Body of pancreas (tissue), 4 donors: ENCODE results near the gene JMJD4. TPM values are rescaled to one million over a fixed set of nuclear protein-coding genes. Genes with fewer than 3 reads are reported as not detected.
"Not testable (repeated sequence)": the region's sequence is repeated elsewhere in the genome, so short reads cannot be mapped to it uniquely, and the experiment has no call there.

Experiments
- ATAC-seq: fragments of 150-250 bp; one replicate; pipeline ENCODE4 v1.9.1; 2016
- DNase-seq, 4 donors: peaks; one replicate each; pipeline ENCODE4 v3.0.0-alpha.2; 2019
- H3K27ac ChIP-seq, 4 donors: fragments of 200-600 bp; sonication (generic); 1 replicate in 3 of 4; 2 replicates in 1 of 4; pipeline versions ENCODE4 v1.5.1 to v1.6.1; 2016 to 2019; ENCODE audit warnings: mild to moderate bottlenecking in 1 of 4, mixed read lengths in 1 of 4, moderate library complexity in 1 of 4
- H3K27me3 ChIP-seq, 2 donors: fragments of 200-600 bp; sonication (generic); one replicate each; pipeline ENCODE4 v1.6.0; 2016; ENCODE audit warnings: mild to moderate bottlenecking in 1 of 2
- H3K36me3 ChIP-seq, 2 donors: fragments of 200-600 bp; sonication (generic); replicated peaks in 1 of 2; 2 replicates each; pipeline ENCODE4 v1.5.1; 2016; ENCODE audit warnings: low read depth in 2 of 2; ENCODE audit not compliant: insufficient read depth in 1 of 2
- H3K4me1 ChIP-seq: fragments of 200-600 bp; sonication (generic); one replicate; pipeline ENCODE4 v1.6.0; 2016
- H3K4me3 ChIP-seq, 2 donors: fragments of 200-600 bp; sonication (generic); 1 replicate in 1 of 2; 2 replicates in 1 of 2; pipeline ENCODE4 v1.5.1; 2016 to 2019
- H3K9me3 ChIP-seq, 3 donors: fragments of 200-600 bp; sonication (generic); 1 replicate in 2 of 3; 2 replicates in 1 of 3; pipeline ENCODE4 v1.5.1; 2016
- CTCF ChIP-seq, 7 experiments: fragments of 450-650 bp in 4 of 7; fragments of 200-600 bp in 3 of 7; sonication (generic) in 3 of 7; IDR thresholded peaks; one replicate each; pipeline ENCODE4 v1.5.1; 2016 to 2019; ENCODE audit warnings: antibody characterized with exemption in 7 of 7
- POLR2A ChIP-seq, 3 donors: fragments of 450-650 bp; IDR thresholded peaks; one replicate each; pipeline ENCODE4 v1.6.1; 2016; ENCODE audit warnings: antibody characterized with exemption in 3 of 3, mild to moderate bottlenecking in 2 of 3
- WGBS, 2 donors: methylation state at CpG; one replicate each; pipeline ENCODE4 v1.1.5; 2017; 5-methylcytosine and 5-hydroxymethylcytosine counted together
- intact Hi-C: fragments of 100-400 bp; cut with DNase I; formaldehyde crosslinking; loops from one replicate; pipeline ENCODE4 v1.15.1; 2023
- total RNA-seq, 2 donors: library from RNA; depleted of rRNA; stranded (reverse); fragments of >200 nt; gene quantifications; one replicate each; pipeline ENCODE4 v1.1.0, GENCODE V29; 2016

The JMJD4 gene
- total RNA-seq, 2 donors from 2014 or later: 13.2 to 15.3 TPM

GRCh38 chr1:227709451-227709850 is 25.7 kb downstream of the JMJD4 start:
- no peak for ATAC-seq
- no peak overlapping the region for H3K4me3 ChIP-seq
- TF ChIP-seq POLR2A (IDR thresholded peaks at IDR 0.05) (no peak), CTCF (IDR thresholded peaks at IDR 0.05) (no peak)
- WGBS, 2 donors: 50 to 67% methylated on average over 1 of the region's 1 CpG
- no peaks in the 10 kb centered on the region for H3K27me3 ChIP-seq
- no peak overlapping the region for H3K27ac ChIP-seq
- DNase-seq: no peak
- intact Hi-C loops: no loop called here
- H3K4me1 ChIP-seq: no peaks in the 10 kb centered on the region
- peaks cover 0 to 24% (median 0%) of the 10 kb centered on the region in 3 donors for H3K9me3 ChIP-seq
- H3K36me3 ChIP-seq: no peaks in the 10 kb centered on the region

- Histone ChIP-seq H3K27ac (no peak overlapping the region), H3K9me3 (peaks cover 0 to 19% (median 0%) of the 10 kb centered on the region in 3 donors), H3K4me1 (no peaks in the 10 kb centered on the region), H3K4me3 (no peak overlapping the region), H3K36me3 (no peaks in the 10 kb centered on the region), H3K27me3 (no peaks in the 10 kb centered on the region)
- 34 to 38% methylated on average over 1 of the region's 1 CpG for WGBS, 2 donors
- intact Hi-C loops: no loop called here
- ATAC-seq: no peak
- no peak for TF ChIP-seq POLR2A (IDR thresholded peaks at IDR 0.05)
- TF ChIP-seq CTCF (IDR thresholded peaks at IDR 0.05): no peak
- no peak for DNase-seq
Measured at GRCh38 chr1:227707846-227708245, 27.3 kb downstream of the JMJD4 start.

- intact Hi-C loops, H3K36me3 ChIP-seq, ATAC-seq, H3K27ac ChIP-seq, H3K4me3 ChIP-seq, DNase-seq, H3K27me3 ChIP-seq, H3K4me1 ChIP-seq: not testable (repeated sequence)
- WGBS, 2 donors: 70 to 77% methylated on average over 1 of the region's 1 CpG
- H3K9me3 ChIP-seq: peaks cover 0 to 19% (median 0%) of the 10 kb centered on the region in 3 donors
Measured at GRCh38 chr1:227701631-227702030, 33.5 kb downstream of the JMJD4 start.

DNA sequence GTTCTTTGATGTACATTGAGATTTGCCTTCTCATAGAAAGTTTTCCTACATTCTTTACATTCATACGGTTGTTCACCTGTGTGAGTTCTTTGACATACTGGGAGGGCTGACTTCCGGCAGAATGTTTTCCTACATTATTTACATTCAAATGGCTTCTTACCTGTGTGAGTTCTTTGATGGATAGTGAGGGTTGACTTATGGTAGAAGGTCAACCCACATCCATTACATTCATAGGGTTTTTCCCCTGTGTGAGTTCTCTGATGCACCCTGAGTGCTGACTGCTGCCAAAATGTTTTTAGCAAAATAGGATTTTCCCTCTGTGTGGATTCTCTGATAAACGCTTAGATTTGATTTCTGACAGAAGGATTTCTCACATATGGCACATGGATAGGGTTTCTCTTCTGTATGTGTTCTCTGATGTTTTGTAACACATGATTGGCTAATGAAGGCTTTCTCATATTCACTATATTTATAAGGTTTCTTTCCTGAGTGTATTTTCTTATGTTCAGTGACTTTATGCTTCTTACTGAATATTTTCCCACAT is 37.7 kb downstream of the JMJD4 start:
- intact Hi-C loops: no loop called here
- peaks cover 0 to 23% (median 0%) of the 10 kb centered on the region in 3 donors for H3K9me3 ChIP-seq

DNA sequence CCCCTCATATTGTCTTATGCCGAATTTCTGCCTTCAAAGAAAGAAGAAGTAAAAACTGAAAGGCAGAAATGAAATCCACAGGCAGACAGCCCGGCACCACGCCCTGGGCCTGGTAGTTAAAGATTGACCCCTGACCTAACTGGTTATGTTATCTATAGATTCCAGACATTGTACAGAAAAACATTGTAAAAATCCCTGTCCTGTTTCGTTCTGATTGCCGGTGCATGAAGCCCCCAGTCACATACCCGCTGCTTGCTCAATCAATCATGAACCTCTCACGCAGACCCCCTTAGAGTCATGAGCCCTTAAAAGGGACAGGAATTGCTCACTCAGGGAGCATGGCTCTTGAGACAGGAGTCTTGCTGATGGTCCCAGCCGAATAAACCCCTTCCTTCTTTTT is 49.3 kb downstream of the JMJD4 start:
- H3K27ac ChIP-seq: no peak overlapping the region
- DNase-seq (no peak), ATAC-seq (no peak)
- no peaks in the 10 kb centered on the region for H3K27me3 ChIP-seq
- intact Hi-C loops: no loop called here
- no peaks in the 10 kb centered on the region for H3K36me3 ChIP-seq
- TF ChIP-seq CTCF (IDR thresholded peaks at IDR 0.05) (no peak), POLR2A (IDR thresholded peaks at IDR 0.05) (no peak)
- 58 to 71% methylated on average over 8 of the region's 8 CpGs for WGBS, 2 donors
- H3K4me3 ChIP-seq: no peak overlapping the region
- H3K9me3 ChIP-seq: peaks cover 0 to 36% (median 0%) of the 10 kb centered on the region in 3 donors
- no peaks in the 10 kb centered on the region for H3K4me1 ChIP-seq

More for the DNA sequence above, 37.7 kb downstream of the JMJD4 start:
- 78 to 83% methylated on average over 3 of the region's 3 CpGs for WGBS, 2 donors
- DNase-seq (no peak), ATAC-seq (no peak)
- Histone ChIP-seq H3K36me3 (no peaks in the 10 kb centered on the region), H3K27me3 (no peaks in the 10 kb centered on the region), H3K27ac (no peak overlapping the region), H3K4me1 (no peaks in the 10 kb centered on the region), H3K4me3 (no peak overlapping the region)
- TF ChIP-seq CTCF (IDR thresholded peaks at IDR 0.05) (no peak), POLR2A (IDR thresholded peaks at IDR 0.05) (no peak)

Other genes with a start within 250 kb of the JMJD4 start
- gene ZNF678, start 171.7 kb downstream of the JMJD4 start, total RNA-seq: 10 to 100 TPM; 11.2 to 22.4 TPM
- 10 to 100 TPM; 35.5 to 49.4 TPM for gene SNAP47, start 133 bp upstream of the JMJD4 start, total RNA-seq
- gene PRSS38, start 80.4 kb upstream of the JMJD4 start, total RNA-seq: not detected
- 1 to 10 TPM in 1 of 2 donors, under 1 TPM in 1; 0.66 to 2.1 TPM for gene WNT9A, start 212.6 kb upstream of the JMJD4 start, total RNA-seq